GM23338 (cell line): ENCODE results near the gene HACD3. TPM values are rescaled to one million over a fixed set of nuclear protein-coding genes. Genes with fewer than 3 reads are reported as not detected.

Experiments
- ATAC-seq: fragments of 200-7000 bp; cut with Tn5 transposase; 3 replicates; pipeline ENCODE4 v1.9.1; 2020
- DNase-seq: peaks from one replicate; pipeline ENCODE4 v3.0.0-alpha.2; 2015; ENCODE audit warnings: low spot score
- H2AFZ ChIP-seq: fragments of 200-600 bp; sonication (generic); 2 replicates; pipeline ENCODE4 v1.8.0; 2016; ENCODE audit warnings: antibody characterized with exemption, mild to moderate bottlenecking, moderate library complexity
- H3F3A ChIP-seq: fragments of 200-600 bp; sonication (generic); replicated peaks from 2 replicates; pipeline ENCODE4 v1.8.0; 2017; ENCODE audit warnings: antibody characterized with exemption, mixed run types, low read depth
- H3K27ac ChIP-seq: fragments of 200-600 bp; sonication (generic); 2 replicates; pipeline ENCODE4 v1.6.1; 2016; ENCODE audit warnings: low read depth
- H3K27me3 ChIP-seq: fragments of 200-600 bp; sonication (generic); 2 replicates; pipeline ENCODE4 v1.8.0; 2016; ENCODE audit warnings: mild to moderate bottlenecking, mixed run types, moderate library complexity; ENCODE audit not compliant: insufficient read depth
- H3K36me3 ChIP-seq: fragments of 200-600 bp; sonication (generic); 2 replicates; pipeline ENCODE4 v1.8.0; 2016; ENCODE audit warnings: mild to moderate bottlenecking; ENCODE audit not compliant: insufficient read depth
- H3K4me1 ChIP-seq: fragments of 200-600 bp; sonication (generic); 2 replicates; pipeline ENCODE4 v1.8.0; 2016; ENCODE audit warnings: mild to moderate bottlenecking, moderate library complexity; ENCODE audit not compliant: insufficient read depth
- H3K4me2 ChIP-seq: fragments of 200-600 bp; sonication (generic); 2 replicates; pipeline ENCODE4 v1.7.1; 2017; ENCODE audit warnings: mixed run types
- H3K4me3 ChIP-seq: fragments of 200-600 bp; sonication (generic); 2 replicates; pipeline ENCODE4 v1.6.1; 2016; ENCODE audit warnings: mixed run types
- H3K79me2 ChIP-seq: fragments of 200-600 bp; sonication (generic); replicated peaks from 2 replicates; pipeline ENCODE4 v1.8.0; 2017; ENCODE audit warnings: mild to moderate bottlenecking; ENCODE audit not compliant: insufficient read depth
- H3K9me2 ChIP-seq: fragments of 200-600 bp; sonication (generic); 2 replicates; pipeline ENCODE4 v1.8.0; 2017; ENCODE audit not compliant: insufficient read depth
- H4K20me1 ChIP-seq: fragments of 200-600 bp; sonication (generic); replicated peaks from 2 replicates; pipeline ENCODE4 v1.8.0; 2017; ENCODE audit warnings: mild to moderate bottlenecking; ENCODE audit not compliant: insufficient read depth
- H3K27ac Mint-ChIP-seq: 2 replicates; pipeline ENCODE4 v1.8.0; 2020; ENCODE audit warnings: inconsistent platforms, mild to moderate bottlenecking, moderate library complexity, mixed read lengths
- H3K27me3 Mint-ChIP-seq: 3 replicates; pipeline ENCODE4 v1.8.0; 2022; ENCODE audit warnings: low read depth, mild to moderate bottlenecking, moderate library complexity, mixed read lengths, inconsistent platforms; ENCODE audit not compliant: insufficient read depth, poor library complexity
- H3K36me3 Mint-ChIP-seq: 3 replicates; pipeline ENCODE4 v1.8.0; 2021; ENCODE audit warnings: low read depth, mild to moderate bottlenecking, inconsistent platforms, moderate library complexity, mixed read lengths
- H3K4me1 Mint-ChIP-seq: 3 replicates; pipeline ENCODE4 v1.8.0; 2020; ENCODE audit warnings: mild to moderate bottlenecking, inconsistent platforms, mixed read lengths
- H3K4me3 Mint-ChIP-seq: 3 replicates; pipeline ENCODE4 v1.8.0; 2021; ENCODE audit warnings: moderate library complexity, mild to moderate bottlenecking, inconsistent platforms, mixed read lengths
- H3K9me3 Mint-ChIP-seq: 3 replicates; pipeline ENCODE4 v1.8.0; 2020; ENCODE audit warnings: moderate library complexity, mild to moderate bottlenecking, inconsistent platforms, mixed read lengths
- CREB1 ChIP-seq: fragments of 250-450 bp; sonication (Bioruptor Pico); IDR thresholded peaks from 2 replicates; pipeline ENCODE4 v1.5.0; 2020; ENCODE audit warnings: low read depth, mild to moderate bottlenecking, moderate library complexity
- CTCF ChIP-seq, 2 experiments: fragments of 200-600 bp in 1 of 2; sonication (generic) in 1 of 2; conservative IDR thresholded peaks; 2 replicates each; pipeline versions ENCODE4 v1.5.1 to v1.6.1; 2016 to 2017; ENCODE audit warnings: antibody characterized with exemption in 2 of 2, low read depth in 2 of 2, mild to moderate bottlenecking in 2 of 2, moderate library complexity in 1 of 2
- ETS1 ChIP-seq: IDR thresholded peaks from 2 replicates; pipeline ENCODE4 v1.6.1; 2016; ENCODE audit warnings: antibody characterized with exemption
- EZH2 ChIP-seq: fragments of 200-600 bp; sonication (generic); IDR thresholded peaks from one replicate; pipeline ENCODE4 v1.8.0; 2017; ENCODE audit warnings: antibody characterized with exemption, mild to moderate bottlenecking, low read depth; ENCODE audit not compliant: unreplicated experiment
- EZH2phosphoT487 ChIP-seq: fragments of 200-600 bp; sonication (generic); IDR thresholded peaks from one replicate; pipeline ENCODE4 v1.8.1; 2018; ENCODE audit warnings: antibody characterized with exemption; ENCODE audit not compliant: unreplicated experiment
- JUNB ChIP-seq: IDR thresholded peaks from one replicate; pipeline ENCODE4 v1.6.1; 2016; ENCODE audit warnings: antibody characterized with exemption; ENCODE audit not compliant: unreplicated experiment
- NANOG ChIP-seq: IDR thresholded peaks from 2 replicates; pipeline ENCODE4 v1.6.1; 2016; ENCODE audit warnings: antibody characterized with exemption, borderline replicate concordance
- POLR2AphosphoS5 ChIP-seq: IDR thresholded peaks from 2 replicates; pipeline ENCODE4 v1.6.1; 2016; ENCODE audit warnings: antibody characterized with exemption, low read depth
- REST ChIP-seq: IDR thresholded peaks from one replicate; pipeline ENCODE4 v1.6.1; 2018; ENCODE audit warnings: antibody characterized with exemption; ENCODE audit not compliant: unreplicated experiment
- STAT1 ChIP-seq: IDR thresholded peaks from one replicate; pipeline ENCODE4 v1.6.1; 2016; ENCODE audit warnings: antibody characterized with exemption; ENCODE audit not compliant: unreplicated experiment
- ZNF114 ChIP-seq: fragments of 250-450 bp; sonication (Bioruptor Pico); IDR thresholded peaks from 2 replicates; pipeline ENCODE4 v1.5.0; 2020; ENCODE audit warnings: mild to moderate bottlenecking, moderate library complexity
- ZNF331 ChIP-seq: fragments of 250-450 bp; sonication (Bioruptor Pico); IDR thresholded peaks from 2 replicates; pipeline ENCODE4 v1.5.0; 2020; ENCODE audit warnings: low read depth, mild to moderate bottlenecking, moderate library complexity
- ZNF462 ChIP-seq: fragments of 250-450 bp; sonication (Bioruptor Pico); IDR thresholded peaks from 2 replicates; pipeline ENCODE4 v1.5.0; 2020; ENCODE audit warnings: mild to moderate bottlenecking, moderate library complexity
- polyA plus RNA-seq: library from polyadenylated mRNA; unstranded; fragments of >200 nt; fragmentation: Nextera tagmentation; extraction: Ambion mirVana; gene quantifications from 2 replicates; pipeline ENCODE4 v1.2.1, GENCODE V29; 2016
- total RNA-seq: library from RNA; depleted of rRNA; stranded (reverse); fragments of >200 nt; shearing (Covaris generic); gene quantifications from 2 replicates; pipeline ENCODE4 v1.2.3, GENCODE V29; 2014

HACD3 gene
- total and polyA plus RNA-seq, 2 experiments from 2014 or later = 123 to 131 TPM

GRCh38 chr15:65559941-65560340 is 29.7 kb downstream of the HACD3 start:
- Histone ChIP-seq H4K20me1 (peaks cover 14% of the 10 kb centered on the region), H3K4me3 (no peak overlapping the region), H3F3A (peaks cover 4% of the 10 kb centered on the region; the same call in 1 of the 2 replicates), H3K79me2 (peaks cover 26% of the 10 kb centered on the region; the same call in 1 of the 2 replicates), H2AFZ (no peak overlapping the region), H3K4me2 (no peak overlapping the region), H3K9me2 (no peaks in the 10 kb centered on the region), H3K27ac (no peak overlapping the region), H3K4me1 (no peaks in the 10 kb centered on the region), H3K36me3 (peaks cover 58% of the 10 kb centered on the region), H3K27me3 (no peaks in the 10 kb centered on the region)
- TF ChIP-seq EZH2phosphoT487 (no peak), CREB1 (no peak), CTCF (conservative IDR thresholded peaks at IDR 0.05; ENCODE audit: low read depth in 2 of 2) (no peak), STAT1 (no peak), EZH2 (no peak), ZNF331 (CRISPR knock-in tag) (no peak), JUNB (no peak), ETS1 (no peak), ZNF462 (CRISPR knock-in tag) (no peak), POLR2AphosphoS5 (no peak), REST (no peak), ZNF114 (CRISPR knock-in tag) (no peak), NANOG (no peak)
- Mint-ChIP-seq H3K4me1 (no peaks in the 10 kb centered on the region), H3K27ac (no peak overlapping the region), H3K27me3 (no peaks in the 10 kb centered on the region), H3K9me3 (no peaks in the 10 kb centered on the region; the same call in 1 of the 3 replicates), H3K36me3 (peaks cover 95% of the 10 kb centered on the region), H3K4me3 (no peak overlapping the region)
- DNase-seq (no peak), ATAC-seq (no peak)
